C4-2B (cell line): Measurements from ENCODE around the gene B4GALT1.

Experiments used
- CTCF ChIP-seq: fragments of 450-650 bp; conservative IDR thresholded peaks from 2 replicates; pipeline ENCODE4 v1.5.1; 2017; ENCODE audit warnings: mild to moderate bottlenecking
- ZFX ChIP-seq: fragments of 450-650 bp; IDR thresholded peaks from 2 replicates; pipeline ENCODE4 v1.6.1; 2017

- TF ChIP-seq CTCF = no peak
- TF ChIP-seq ZFX = no peak
Measured at GRCh38 chr9:33153001-33153400, 14.1 kb downstream of the B4GALT1 start.
